GM23338 (cell line): ENCODE measurements around the gene LRWD1. TPM values are rescaled to one million over a fixed set of nuclear protein-coding genes. Genes with fewer than 3 reads are reported as not detected.
"Not testable (repeated sequence)": the region's sequence is repeated elsewhere in the genome, so short reads cannot be mapped to it uniquely, and the experiment has no call there.

ENCODE experiments used
- ATAC-seq: fragments of 200-7000 bp; cut with Tn5 transposase; 3 replicates; pipeline ENCODE4 v1.9.1; 2020
- DNase-seq: peaks from one replicate; pipeline ENCODE4 v3.0.0-alpha.2; 2015; ENCODE audit warnings: low spot score
- H2AFZ ChIP-seq: fragments of 200-600 bp; sonication (generic); 2 replicates; pipeline ENCODE4 v1.8.0; 2016; ENCODE audit warnings: antibody characterized with exemption, mild to moderate bottlenecking, moderate library complexity
- H3F3A ChIP-seq: fragments of 200-600 bp; sonication (generic); replicated peaks from 2 replicates; pipeline ENCODE4 v1.8.0; 2017; ENCODE audit warnings: antibody characterized with exemption, mixed run types, low read depth
- H3K27ac ChIP-seq: fragments of 200-600 bp; sonication (generic); 2 replicates; pipeline ENCODE4 v1.6.1; 2016; ENCODE audit warnings: low read depth
- H3K27me3 ChIP-seq: fragments of 200-600 bp; sonication (generic); 2 replicates; pipeline ENCODE4 v1.8.0; 2016; ENCODE audit warnings: mild to moderate bottlenecking, mixed run types, moderate library complexity; ENCODE audit not compliant: insufficient read depth
- H3K36me3 ChIP-seq: fragments of 200-600 bp; sonication (generic); 2 replicates; pipeline ENCODE4 v1.8.0; 2016; ENCODE audit warnings: mild to moderate bottlenecking; ENCODE audit not compliant: insufficient read depth
- H3K4me1 ChIP-seq: fragments of 200-600 bp; sonication (generic); 2 replicates; pipeline ENCODE4 v1.8.0; 2016; ENCODE audit warnings: mild to moderate bottlenecking, moderate library complexity; ENCODE audit not compliant: insufficient read depth
- H3K4me2 ChIP-seq: fragments of 200-600 bp; sonication (generic); 2 replicates; pipeline ENCODE4 v1.7.1; 2017; ENCODE audit warnings: mixed run types
- H3K4me3 ChIP-seq: fragments of 200-600 bp; sonication (generic); 2 replicates; pipeline ENCODE4 v1.6.1; 2016; ENCODE audit warnings: mixed run types
- H3K79me2 ChIP-seq: fragments of 200-600 bp; sonication (generic); replicated peaks from 2 replicates; pipeline ENCODE4 v1.8.0; 2017; ENCODE audit warnings: mild to moderate bottlenecking; ENCODE audit not compliant: insufficient read depth
- H3K9me2 ChIP-seq: fragments of 200-600 bp; sonication (generic); 2 replicates; pipeline ENCODE4 v1.8.0; 2017; ENCODE audit not compliant: insufficient read depth
- H4K20me1 ChIP-seq: fragments of 200-600 bp; sonication (generic); replicated peaks from 2 replicates; pipeline ENCODE4 v1.8.0; 2017; ENCODE audit warnings: mild to moderate bottlenecking; ENCODE audit not compliant: insufficient read depth
- H3K27ac Mint-ChIP-seq: 2 replicates; pipeline ENCODE4 v1.8.0; 2020; ENCODE audit warnings: inconsistent platforms, mild to moderate bottlenecking, moderate library complexity, mixed read lengths
- H3K27me3 Mint-ChIP-seq: 3 replicates; pipeline ENCODE4 v1.8.0; 2022; ENCODE audit warnings: low read depth, mild to moderate bottlenecking, moderate library complexity, mixed read lengths, inconsistent platforms; ENCODE audit not compliant: insufficient read depth, poor library complexity
- H3K36me3 Mint-ChIP-seq: 3 replicates; pipeline ENCODE4 v1.8.0; 2021; ENCODE audit warnings: low read depth, mild to moderate bottlenecking, inconsistent platforms, moderate library complexity, mixed read lengths
- H3K4me1 Mint-ChIP-seq: 3 replicates; pipeline ENCODE4 v1.8.0; 2020; ENCODE audit warnings: mild to moderate bottlenecking, inconsistent platforms, mixed read lengths
- H3K4me3 Mint-ChIP-seq: 3 replicates; pipeline ENCODE4 v1.8.0; 2021; ENCODE audit warnings: moderate library complexity, mild to moderate bottlenecking, inconsistent platforms, mixed read lengths
- H3K9me3 Mint-ChIP-seq: 3 replicates; pipeline ENCODE4 v1.8.0; 2020; ENCODE audit warnings: moderate library complexity, mild to moderate bottlenecking, inconsistent platforms, mixed read lengths
- CTCF ChIP-seq, 2 experiments: fragments of 200-600 bp in 1 of 2; sonication (generic) in 1 of 2; conservative IDR thresholded peaks; 2 replicates each; pipeline versions ENCODE4 v1.5.1 to v1.6.1; 2016 to 2017; ENCODE audit warnings: antibody characterized with exemption in 2 of 2, low read depth in 2 of 2, mild to moderate bottlenecking in 2 of 2, moderate library complexity in 1 of 2
- ETS1 ChIP-seq: IDR thresholded peaks from 2 replicates; pipeline ENCODE4 v1.6.1; 2016; ENCODE audit warnings: antibody characterized with exemption
- POLR2AphosphoS5 ChIP-seq: IDR thresholded peaks from 2 replicates; pipeline ENCODE4 v1.6.1; 2016; ENCODE audit warnings: antibody characterized with exemption, low read depth
- polyA plus RNA-seq: library from polyadenylated mRNA; unstranded; fragments of >200 nt; fragmentation: Nextera tagmentation; extraction: Ambion mirVana; gene quantifications from 2 replicates; pipeline ENCODE4 v1.2.1, GENCODE V29; 2016
- total RNA-seq: library from RNA; depleted of rRNA; stranded (reverse); fragments of >200 nt; shearing (Covaris generic); gene quantifications from 2 replicates; pipeline ENCODE4 v1.2.3, GENCODE V29; 2014

The LRWD1 gene
- total and polyA plus RNA-seq, 2 experiments from 2014 or later: 24.0 to 55.2 TPM

- TF ChIP-seq POLR2AphosphoS5 (0 out of 2 replicates have a peak, but pooled peaks have one; percentile 34), CTCF (conservative IDR thresholded peaks at IDR 0.05; ENCODE audit: low read depth in 2 of 2) (peak; percentile 30 to 59; a peak in 2 of 4 replicates), ETS1 (peak; percentile 43; the same call in 1 of the 2 replicates)
- not testable (repeated sequence) for H3K27me3 ChIP-seq, H3K4me1 Mint-ChIP-seq, H4K20me1 ChIP-seq, H3K27ac ChIP-seq, H3K36me3 Mint-ChIP-seq, H3K4me1 ChIP-seq, H3F3A ChIP-seq, H3K79me2 ChIP-seq, H3K4me2 ChIP-seq, H3K9me3 Mint-ChIP-seq, H3K9me2 ChIP-seq, H2AFZ ChIP-seq, H3K27me3 Mint-ChIP-seq, H3K36me3 ChIP-seq
- H3K4me3 ChIP-seq: peak within 1 kb of the TSS; percentile 51; the same call in 1 of the 2 replicates
- H3K27ac Mint-ChIP-seq: peak within 1 kb of the TSS; percentile 83; the same call in 1 of the 2 replicates
- peak; percentile 88 for ATAC-seq
- peak within 1 kb of the TSS; percentile 85 for H3K4me3 Mint-ChIP-seq
- DNase-seq: peak; percentile 75
Observed at GRCh38 chr7:102478314-102479208, 13.8 kb downstream of the LRWD1 start, which contains the start of gene POLR2J. POLR2J (minus strand) TSS chr7:102478922; CDS start chr7:102478860, 62 bp downstream.

- not testable (repeated sequence) for H3K27me3 ChIP-seq
Observed at GRCh38 chr7:102479209-102479584, 14.4 kb downstream of the LRWD1 start.

GRCh38 chr7:102479982-102480637, 15.3 kb downstream of the LRWD1 start:
- not testable (repeated sequence) for H4K20me1 ChIP-seq, H2AFZ ChIP-seq, H3K4me2 ChIP-seq, H3K27ac ChIP-seq, DNase-seq, H3K79me2 ChIP-seq, H3K9me2 ChIP-seq, H3K27me3 Mint-ChIP-seq, H3K27ac Mint-ChIP-seq, H3K4me1 Mint-ChIP-seq, H3K27me3 ChIP-seq, H3K4me1 ChIP-seq, H3K9me3 Mint-ChIP-seq, H3K36me3 ChIP-seq, H3K4me3 ChIP-seq, H3K36me3 Mint-ChIP-seq, H3F3A ChIP-seq
- H3K4me3 Mint-ChIP-seq: peak overlapping the region; percentile 48; the same call in 1 of the 3 replicates
- ATAC-seq: peak; percentile 21
- TF ChIP-seq CTCF (conservative IDR thresholded peaks at IDR 0.05; ENCODE audit: low read depth in 2 of 2): peak; percentile 55 to 67

More at GRCh38 chr7:102479209-102479584, 14.4 kb downstream of the LRWD1 start:
- not testable (repeated sequence) for H3K79me2 ChIP-seq, H3K27me3 Mint-ChIP-seq, H3F3A ChIP-seq, H3K4me3 ChIP-seq, H3K4me2 ChIP-seq, H3K27ac ChIP-seq, H4K20me1 ChIP-seq, H3K4me3 Mint-ChIP-seq, H3K36me3 Mint-ChIP-seq, H3K4me1 Mint-ChIP-seq, DNase-seq, H2AFZ ChIP-seq, H3K9me2 ChIP-seq, H3K9me3 Mint-ChIP-seq, H3K36me3 ChIP-seq, H3K4me1 ChIP-seq, H3K27ac Mint-ChIP-seq
- peak; percentile 47 for ATAC-seq

- DNase-seq, H2AFZ ChIP-seq, H3K4me3 ChIP-seq, H3K4me3 Mint-ChIP-seq, H3K36me3 Mint-ChIP-seq, H3K4me1 Mint-ChIP-seq, H3K27ac Mint-ChIP-seq, ATAC-seq, H3K4me1 ChIP-seq, H3K9me3 Mint-ChIP-seq, H3K36me3 ChIP-seq, H3K4me2 ChIP-seq, H3K27me3 ChIP-seq, H3K79me2 ChIP-seq, H3K27me3 Mint-ChIP-seq, H3K9me2 ChIP-seq, H3K27ac ChIP-seq, H4K20me1 ChIP-seq, H3F3A ChIP-seq: not testable (repeated sequence)
Observed at GRCh38 chr7:102481962-102482361, 17.2 kb downstream of the LRWD1 start.
